GM20431 (cell line): ENCODE data around the gene ZNF580.

Source experiments
- in situ Hi-C: fragments of 300-500 bp; cut with MseI, MboI; formaldehyde crosslinking; loops from one replicate; pipeline ENCODE4 v1.15.0; 2020; ENCODE audit warnings: low sequenced_read_pairs; ENCODE audit not compliant: unreplicated experiment

ZNF580 gene

DNA sequence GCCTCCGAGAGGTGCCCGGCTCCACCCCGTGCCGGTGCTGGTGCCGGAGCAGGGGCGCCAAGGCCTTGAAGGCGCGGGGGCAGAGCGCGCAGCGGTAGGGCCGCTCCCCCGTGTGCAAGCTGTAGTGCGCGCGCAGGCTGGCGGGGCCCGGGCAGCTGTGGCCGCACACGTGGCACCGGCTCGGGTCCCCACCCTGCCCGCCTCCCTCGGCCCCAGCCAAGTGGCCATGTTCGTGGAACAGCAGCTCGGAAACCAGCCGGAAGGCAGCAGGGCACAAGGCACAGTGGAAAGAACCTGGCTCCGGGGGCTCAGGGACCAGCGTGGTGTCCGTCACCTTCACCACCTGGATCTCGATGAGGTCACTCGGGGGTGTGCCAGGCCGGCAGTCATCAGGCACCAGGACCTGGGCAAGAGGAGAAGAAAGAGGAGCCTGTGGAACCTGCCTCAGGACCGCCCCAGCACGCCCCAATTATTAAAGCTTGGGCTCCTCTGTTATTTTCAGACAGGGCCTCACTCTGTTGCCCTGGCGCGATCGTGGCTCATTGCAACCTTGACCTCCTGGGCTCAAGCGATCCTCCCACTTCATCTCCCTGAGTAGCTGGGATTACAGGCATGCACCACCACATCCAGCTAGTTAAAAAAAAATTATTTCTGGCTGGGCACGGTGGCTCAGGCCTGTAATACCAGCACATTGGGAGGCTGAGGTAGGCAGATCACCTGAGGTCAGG is 18.4 kb upstream of the ZNF580 start:
- in situ Hi-C loops = loop anchor here (10.0 kb wide), 1 partner anchor 108 kb away; no protein-coding TSS in a partner anchor

GRCh38 chr19:55623130-55623529 is 17.7 kb upstream of the ZNF580 start:
- in situ Hi-C loops = loop anchor here (10.0 kb wide), 1 partner anchor 108 kb away; no protein-coding TSS in a partner anchor

- in situ Hi-C loops = loop anchor here (10.0 kb wide), 1 partner anchor 109 kb away; no protein-coding TSS in a partner anchor
Observed at GRCh38 chr19:55623561-55623960, 17.2 kb upstream of the ZNF580 start.

DNA sequence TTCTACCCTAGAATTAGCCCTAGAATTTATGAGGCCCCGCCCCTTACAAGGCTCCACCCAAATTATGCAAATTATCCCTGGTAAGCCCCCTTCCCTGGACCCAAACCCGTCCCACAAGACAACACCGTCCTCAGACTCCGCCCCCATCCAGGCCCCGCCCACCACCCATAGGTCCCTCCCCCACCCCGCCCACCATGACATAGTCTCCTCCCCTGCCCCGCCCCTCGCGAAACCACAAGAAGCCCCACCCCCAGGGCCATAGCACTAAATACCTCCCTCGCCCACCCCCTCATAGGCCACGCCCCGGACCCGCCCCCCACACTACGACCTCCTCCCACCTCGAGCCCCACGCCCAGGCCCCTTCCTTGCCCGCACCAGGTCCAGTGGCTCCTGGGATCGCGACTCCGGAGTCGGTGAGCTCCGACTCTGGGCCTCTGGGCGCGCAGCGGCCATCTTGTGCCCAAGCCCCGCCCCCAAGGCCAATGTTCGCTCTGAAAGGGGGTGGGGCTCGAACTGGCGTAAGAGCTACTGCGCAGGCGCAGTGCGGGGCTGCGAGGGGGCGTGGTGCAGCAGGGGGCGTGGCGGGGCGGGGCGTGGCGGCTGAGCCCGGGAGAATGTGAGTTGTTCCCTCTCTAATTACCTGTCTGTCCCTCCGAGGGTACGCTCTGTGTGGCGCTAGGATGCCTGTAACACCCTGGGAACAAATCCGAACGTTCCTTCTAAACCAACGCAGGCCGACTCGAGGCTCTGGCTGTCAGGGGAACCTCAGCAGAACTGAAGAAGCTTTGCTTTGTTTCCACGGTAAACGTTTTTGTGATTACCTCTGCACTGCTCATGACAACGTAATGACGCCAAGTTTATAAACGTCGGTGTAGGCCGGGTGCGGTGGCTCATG is 16.4 kb upstream of the ZNF580 start, which contains the start of gene ZNF784:
Gene ZNF784, minus strand, starts transcription at position 458 of the 895 bp plus-strand sequence. Its CDS starts 5 bp downstream, at position 453.
- in situ Hi-C loops = loop anchor here (10.0 kb wide), 1 partner anchor 110 kb away; no protein-coding TSS in a partner anchor

DNA sequence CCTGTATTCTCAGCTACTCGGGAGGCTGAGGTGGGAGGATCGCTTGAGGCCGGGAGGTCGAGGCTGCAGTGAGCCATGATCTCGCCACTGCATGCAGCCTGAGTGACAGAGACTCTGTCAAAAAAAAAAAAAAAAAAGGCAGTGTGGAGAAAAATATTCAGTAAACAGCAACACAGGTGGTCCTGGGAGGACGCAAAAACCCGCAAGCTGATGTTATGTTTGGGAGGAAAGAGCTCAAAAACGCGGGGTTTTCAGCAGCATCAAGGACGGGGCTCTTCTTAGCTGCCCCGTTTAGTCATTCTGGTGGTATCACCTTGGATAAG is 15.8 kb upstream of the ZNF580 start:
- in situ Hi-C loops = loop anchor here (10.0 kb wide), 1 partner anchor 110 kb away; no protein-coding TSS in a partner anchor

DNA sequence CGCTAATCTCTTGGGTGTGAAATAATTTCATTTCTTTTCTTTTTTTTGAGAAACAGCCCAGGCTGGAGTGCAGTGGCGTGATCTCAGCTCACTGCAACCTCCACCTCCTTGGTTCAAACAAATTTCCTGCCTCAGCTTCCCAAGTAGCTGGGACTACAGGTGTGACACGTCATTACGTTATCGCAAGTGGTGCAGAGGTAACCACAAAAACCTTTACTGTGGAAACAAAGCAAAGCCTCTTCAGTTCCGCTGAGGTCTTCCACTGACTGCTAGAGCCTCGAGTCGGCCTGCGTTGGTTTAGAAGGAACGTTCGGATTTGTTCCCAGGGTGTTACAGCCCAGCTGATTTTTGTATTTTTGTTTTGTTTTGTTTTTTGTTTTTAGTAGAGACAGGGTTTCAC is 14.5 kb upstream of the ZNF580 start:
- in situ Hi-C loops = loop anchor here (10.0 kb wide), 1 partner anchor 112 kb away; no protein-coding TSS in a partner anchor

DNA sequence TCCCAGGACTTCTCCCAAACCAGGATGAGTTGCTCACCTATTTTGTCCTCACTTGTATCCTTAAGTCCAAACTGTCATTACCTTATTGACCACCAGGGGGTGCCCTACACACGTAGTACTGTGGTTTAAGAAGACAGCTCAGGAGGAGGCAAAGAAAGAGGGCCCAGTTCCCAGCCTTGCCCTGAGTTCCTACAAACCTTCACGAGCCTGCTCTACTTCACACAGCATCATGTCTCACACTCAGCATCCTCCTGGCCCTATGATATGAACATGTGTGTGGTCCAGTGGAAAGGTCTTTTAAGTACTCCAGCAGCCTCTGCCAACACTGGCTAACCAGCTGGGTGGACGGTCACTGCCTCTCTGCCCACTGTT is 8.4 kb upstream of the ZNF580 start:
- in situ Hi-C loops = no loop called here

- in situ Hi-C loops = no loop called here
Observed at GRCh38 chr19:55633861-55634260, 6.9 kb upstream of the ZNF580 start.

GRCh38 chr19:55635334-55635717 is 5.5 kb upstream of the ZNF580 start:
- in situ Hi-C loops = no loop called here

GRCh38 chr19:55635856-55636440 is 4.9 kb upstream of the ZNF580 start:
- in situ Hi-C loops = no loop called here

- in situ Hi-C loops = no loop called here
Observed at GRCh38 chr19:55636723-55637122, 4.1 kb upstream of the ZNF580 start.

DNA sequence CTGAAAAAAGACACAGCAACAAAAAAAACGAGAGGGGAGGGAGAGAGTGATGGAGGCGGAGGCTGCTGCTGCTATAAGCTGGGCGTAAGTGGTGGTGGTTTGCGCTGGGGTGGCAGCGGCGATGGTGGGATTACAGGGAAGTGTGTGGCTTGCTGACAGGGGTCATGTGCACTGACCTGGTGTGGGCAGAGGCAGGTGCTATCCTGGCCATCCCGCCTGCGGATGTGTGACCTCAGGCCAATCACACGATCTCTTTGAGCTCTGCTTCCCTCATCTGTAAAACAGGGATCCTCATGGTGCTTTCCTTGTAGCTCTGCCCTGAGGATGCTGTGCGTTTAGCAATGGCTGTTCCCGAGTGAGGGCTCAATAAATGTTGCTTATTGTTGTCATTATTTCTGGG is 3.3 kb upstream of the ZNF580 start:
- in situ Hi-C loops = no loop called here

GRCh38 chr19:55638864-55639359 is 1.9 kb upstream of the ZNF580 start:
- in situ Hi-C loops = no loop called here

DNA sequence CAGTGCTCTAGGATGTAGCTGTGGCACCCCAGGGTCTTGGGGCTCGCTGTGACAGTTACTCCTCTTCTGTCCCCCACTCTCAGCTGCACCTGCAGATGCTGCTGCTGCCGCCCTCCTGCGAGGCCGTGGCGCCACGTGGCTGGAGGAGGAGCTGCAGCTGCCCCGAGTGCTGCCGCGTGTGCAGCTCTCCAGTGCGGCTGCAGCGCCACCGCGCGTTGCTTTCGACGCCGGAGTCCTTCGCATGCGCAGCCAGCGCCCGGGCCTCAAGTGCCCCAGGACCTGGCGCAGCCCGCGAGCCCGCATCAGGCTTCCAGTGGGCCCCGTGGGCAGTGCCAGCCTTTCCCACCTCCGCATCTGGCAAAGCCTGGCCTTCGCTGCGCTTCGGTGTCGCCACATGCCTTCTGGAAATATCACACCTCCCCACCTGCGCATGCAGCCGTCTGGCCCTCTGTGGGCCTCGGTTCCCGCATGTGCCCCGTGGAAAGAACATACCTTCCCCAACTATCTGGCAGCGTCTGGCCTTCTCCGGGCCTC is 692 bp upstream of the ZNF580 start:
- in situ Hi-C loops = no loop called here

- in situ Hi-C loops = no loop called here
Observed at GRCh38 chr19:55641426-55642152, 787 bp downstream of the ZNF580 start.

- in situ Hi-C loops = no loop called here
Observed at GRCh38 chr19:55642153-55643002, 1.6 kb downstream of the ZNF580 start.

DNA sequence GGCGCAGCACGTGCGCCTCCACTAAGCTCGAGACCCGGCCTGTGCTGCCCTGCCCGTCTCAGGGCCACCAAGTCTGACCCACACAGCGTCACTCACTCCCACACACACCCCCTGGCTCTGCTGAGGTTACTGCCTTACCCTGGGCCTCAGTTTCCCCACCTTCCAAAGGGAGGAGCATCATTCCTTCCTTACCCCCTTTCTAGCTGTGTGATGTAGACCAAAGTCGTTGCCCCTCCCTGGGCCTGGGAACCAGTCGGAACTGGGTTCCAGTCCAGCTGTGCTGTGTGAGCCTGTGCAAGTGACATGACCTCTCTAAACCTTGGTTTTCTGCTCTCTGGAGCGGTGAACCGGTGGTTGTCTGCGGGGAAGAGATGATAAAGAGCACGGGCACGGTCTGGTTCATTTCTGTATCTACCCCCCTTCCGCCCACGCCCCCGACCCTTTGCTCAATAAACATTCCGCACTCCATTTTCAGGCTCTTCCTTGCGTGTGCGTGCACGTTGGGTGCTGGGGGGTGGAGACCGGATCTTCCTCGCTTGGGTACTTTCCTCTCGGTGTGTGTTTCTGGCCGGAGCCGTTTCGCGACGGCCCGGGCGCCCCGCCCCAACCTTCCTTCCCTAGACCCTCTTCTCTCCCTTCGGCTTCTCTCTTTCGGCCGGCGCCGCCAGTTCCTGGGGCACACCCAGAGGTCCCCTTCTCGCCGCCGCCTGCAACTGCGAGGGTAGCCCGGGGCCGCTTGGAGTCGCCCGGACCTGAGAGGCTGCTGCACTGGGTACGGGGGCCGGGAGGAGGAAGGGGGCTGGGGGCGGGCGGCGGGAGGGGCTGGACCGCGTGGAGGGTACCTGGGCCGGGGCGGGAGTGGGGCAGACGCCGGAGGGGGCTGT is 2.4 kb downstream of the ZNF580 start, which contains the start of gene ZNF581:
Gene ZNF581, plus strand, starts transcription at position 647 of the 884 bp plus-strand sequence. CDS start 923 bp downstream, outside the sequence.
- in situ Hi-C loops = no loop called here

DNA sequence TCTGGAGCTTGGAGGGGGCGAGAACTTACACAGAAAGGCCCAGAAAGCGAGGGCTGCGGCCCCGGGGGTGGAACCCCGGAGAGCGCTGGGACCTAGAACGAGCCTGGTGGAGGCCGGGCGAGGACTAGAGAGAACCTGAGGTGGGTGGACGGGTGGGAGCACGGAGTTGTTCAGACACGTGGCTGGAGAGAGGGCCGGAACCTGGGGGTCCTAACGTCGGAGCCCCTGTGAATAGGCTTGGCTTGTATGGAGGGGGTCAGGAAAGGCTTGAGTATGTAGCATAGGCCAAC is 3.0 kb downstream of the ZNF580 start:
- in situ Hi-C loops = no loop called here
